Stimulated activated CD4-positive, alpha-beta T cell treated with anti-CD3 and anti-CD28 coated beads, TNF-alpha, amount 100 ng/mL, for 24 hours (primary cell): ENCODE data around the gene RPUSD2.

Experiments used
- DNase-seq, 3 experiments: peaks; one replicate each; pipeline ENCODE4 v3.0.0-alpha.2; 2020; ENCODE audit warnings: low read depth in 3 of 3

RPUSD2 gene

GRCh38 chr15:40569129-40569953 is at the start of gene RPUSD2:
Gene RPUSD2 (plus strand): TSS chr15:40569299. CDS start chr15:40569338, 39 bp downstream.
- DNase-seq, result peak; percentile 86 to 94 (median 92)

DNA sequence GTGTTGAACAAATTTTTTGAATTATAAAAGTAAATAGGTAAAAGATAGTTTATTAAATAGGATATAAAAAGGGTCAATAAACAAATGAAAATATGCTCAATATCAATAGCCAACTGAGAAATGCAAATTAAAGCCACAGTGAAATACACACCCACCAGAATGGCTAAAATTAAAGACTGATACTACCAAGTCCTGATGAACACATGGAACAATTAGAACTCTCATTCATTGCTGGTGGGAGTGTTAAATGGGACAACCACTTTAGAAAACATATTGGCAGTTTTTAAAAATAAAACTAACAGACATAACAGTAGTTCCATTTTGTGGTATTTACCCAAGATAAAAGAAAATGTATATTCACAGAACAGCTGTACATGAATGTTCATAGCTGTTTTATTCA is 45.5 kb upstream of the RPUSD2 start:
- DNase-seq, result no peak

- DNase-seq, result no peak
Measured at GRCh38 chr15:40525855-40526254, 43.2 kb upstream of the RPUSD2 start.

DNA sequence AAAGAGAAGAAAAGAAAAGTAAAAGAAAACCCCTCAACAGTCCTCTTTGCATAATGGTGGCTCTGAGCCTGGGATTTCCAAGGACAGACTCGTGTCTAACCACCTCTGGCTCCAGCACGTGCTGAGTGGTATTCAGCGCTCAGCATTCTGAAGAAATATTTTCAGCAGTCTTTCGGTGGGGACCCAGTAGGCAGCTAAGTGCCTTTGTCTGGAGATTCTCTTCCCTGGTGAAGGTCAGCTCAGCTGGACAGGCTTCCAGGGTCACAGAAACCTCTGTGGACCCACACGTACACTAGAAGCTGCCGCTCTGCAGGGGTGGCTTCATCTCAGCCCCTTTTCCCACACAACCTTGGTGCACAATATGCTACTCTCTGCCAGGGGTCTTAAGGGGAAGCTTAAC is 40.3 kb upstream of the RPUSD2 start:
- no peak for DNase-seq

- DNase-seq, result no peak
Measured at GRCh38 chr15:40533763-40534364, 35.2 kb upstream of the RPUSD2 start.

- DNase-seq, result no peak
Measured at GRCh38 chr15:40534371-40534770, 34.7 kb upstream of the RPUSD2 start.

DNA sequence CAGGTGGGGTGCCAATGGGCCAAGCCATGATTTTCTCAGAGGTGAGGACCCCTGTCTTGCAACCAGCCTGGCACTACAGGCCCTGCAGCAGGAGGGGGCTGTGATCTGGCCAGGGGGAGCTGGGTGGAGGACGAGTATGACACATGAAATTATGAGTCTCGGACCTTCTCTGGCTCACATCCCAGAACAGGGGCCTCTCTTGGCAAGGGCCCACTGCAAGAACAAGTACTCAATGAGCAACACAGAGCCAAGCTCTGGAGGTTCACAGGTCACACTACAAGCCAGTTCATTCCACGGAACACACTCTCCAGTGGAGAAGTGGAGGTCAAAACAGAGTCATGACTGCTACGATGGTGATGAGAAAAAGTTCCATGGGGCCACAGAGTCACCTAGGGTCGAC is 32.6 kb upstream of the RPUSD2 start:
- no peak for DNase-seq

DNA sequence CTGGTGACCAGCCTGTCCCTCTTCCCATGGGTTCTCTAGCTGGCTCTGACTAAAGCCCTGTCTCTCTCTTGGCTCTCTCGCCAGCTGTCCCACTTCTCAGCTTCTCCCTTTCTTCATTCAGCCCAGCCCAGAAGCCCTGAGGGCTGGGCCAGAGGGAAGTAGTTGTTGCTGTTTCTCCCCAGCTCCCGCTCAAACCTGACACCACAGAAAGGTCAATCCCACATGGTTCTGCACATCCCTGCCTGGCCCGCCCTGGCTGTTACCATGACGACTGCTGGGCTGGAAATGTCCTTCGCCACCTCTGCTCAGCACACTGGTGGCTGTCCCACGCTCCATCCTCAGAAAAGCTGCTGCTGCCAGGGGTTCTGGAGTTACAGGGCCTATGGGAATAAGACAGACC is 30.1 kb upstream of the RPUSD2 start:
- DNase-seq, result no peak

GRCh38 chr15:40543082-40543481 is 26.0 kb upstream of the RPUSD2 start:
- DNase-seq, result no peak

GRCh38 chr15:40543631-40544294 is 25.3 kb upstream of the RPUSD2 start:
- no peak for DNase-seq

DNA sequence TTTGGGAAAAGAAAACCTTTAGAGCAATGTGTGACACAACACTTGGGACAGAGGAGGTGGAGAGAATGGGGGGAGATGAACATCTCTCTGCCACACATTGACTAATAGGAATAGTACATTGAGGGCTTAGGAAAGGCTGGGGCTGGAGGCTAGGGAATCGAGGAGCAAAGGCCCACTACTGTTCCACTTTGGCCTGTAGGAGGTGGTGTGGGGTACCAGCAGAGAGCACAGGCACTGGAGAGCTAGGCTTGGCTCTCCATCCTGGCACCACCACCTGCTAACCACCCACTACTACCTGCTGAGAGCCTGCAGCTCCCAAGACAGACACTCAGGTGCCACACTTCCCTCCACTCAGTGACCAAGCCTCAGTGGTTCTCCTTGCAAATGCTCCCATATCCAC is 23.6 kb upstream of the RPUSD2 start:
- DNase-seq, result no peak

- no peak for DNase-seq
Measured at GRCh38 chr15:40548610-40549009, 20.5 kb upstream of the RPUSD2 start.

DNA sequence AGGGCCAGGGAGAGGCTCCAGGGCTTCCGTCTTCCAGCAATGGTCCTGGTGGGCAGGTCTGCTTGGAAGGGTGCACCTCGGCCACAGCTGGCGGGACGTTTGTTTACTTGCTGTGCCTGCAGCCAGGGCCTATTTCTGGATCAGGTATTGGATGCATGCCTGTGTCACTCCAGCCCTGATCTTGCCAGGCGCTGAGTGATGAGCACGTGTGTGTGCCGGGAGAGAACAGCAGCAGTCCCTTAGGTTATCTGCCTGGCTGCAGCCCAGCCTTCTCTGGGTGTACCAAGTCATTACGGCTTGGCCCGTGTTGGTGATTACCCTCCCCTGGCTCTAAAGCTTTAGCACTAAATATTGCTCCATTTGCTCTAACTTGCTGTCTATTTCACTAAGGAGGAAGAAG is 19.2 kb upstream of the RPUSD2 start:
- no peak for DNase-seq

- no peak for DNase-seq
Measured at GRCh38 chr15:40550341-40551037, 18.6 kb upstream of the RPUSD2 start.

- DNase-seq, result no peak
Measured at GRCh38 chr15:40554161-40554525, 15.0 kb upstream of the RPUSD2 start.

DNA sequence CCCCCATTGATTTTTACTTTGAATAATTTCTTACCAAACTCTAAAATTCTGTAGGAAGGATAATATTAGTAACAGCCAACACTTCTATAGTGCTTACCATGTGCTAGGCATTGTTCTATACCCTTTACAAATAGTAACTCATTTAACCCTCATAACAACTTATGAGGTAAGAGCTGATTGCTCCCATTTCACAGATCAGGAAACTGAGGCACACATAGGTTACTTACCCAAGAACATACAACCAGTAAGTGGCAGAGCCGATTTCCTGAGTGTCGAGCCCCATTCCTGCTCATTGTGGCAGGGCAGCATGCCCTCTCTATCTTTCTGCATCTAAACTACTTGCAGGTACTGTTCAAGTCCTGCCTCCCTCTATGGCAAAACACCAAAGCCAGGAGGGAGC is 13.2 kb upstream of the RPUSD2 start:
- no peak for DNase-seq

DNA sequence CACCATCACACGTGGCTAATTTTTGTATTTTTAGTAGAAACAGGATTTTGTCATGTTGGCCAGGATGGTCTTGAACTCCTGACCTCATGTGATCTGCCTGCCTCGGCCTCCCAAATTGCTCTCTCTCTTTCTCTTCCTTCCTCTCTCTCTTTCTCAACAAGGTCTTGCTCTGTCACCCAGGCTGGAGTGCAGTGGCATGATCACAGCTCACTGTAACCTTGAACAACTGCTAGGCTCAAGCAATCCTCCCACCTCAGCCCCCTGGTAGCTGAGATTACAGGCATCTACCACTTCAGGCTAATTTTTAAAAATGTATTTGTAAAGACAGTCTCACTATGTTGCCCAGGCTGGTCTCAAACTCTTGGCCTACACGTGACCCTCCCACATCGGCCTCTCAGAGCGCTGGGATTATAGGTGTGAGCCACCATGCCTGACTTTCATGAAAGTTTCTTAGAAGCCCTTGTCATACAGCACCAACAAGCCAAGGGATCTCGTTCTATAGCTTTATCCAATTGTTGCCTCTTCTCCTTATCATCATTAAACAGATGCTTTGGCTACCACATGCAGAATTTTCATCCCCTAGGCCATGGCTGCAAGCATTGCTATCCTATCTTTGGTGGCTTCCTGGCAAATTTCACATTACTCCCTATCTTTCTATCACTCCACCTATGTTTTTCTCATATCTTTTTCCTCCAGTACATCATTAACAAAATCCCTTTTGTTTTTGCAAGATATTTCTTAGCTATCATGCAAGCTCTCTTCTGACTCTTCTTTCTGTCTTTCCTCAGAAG is 10.0 kb upstream of the RPUSD2 start:
- DNase-seq, result no peak

DNA sequence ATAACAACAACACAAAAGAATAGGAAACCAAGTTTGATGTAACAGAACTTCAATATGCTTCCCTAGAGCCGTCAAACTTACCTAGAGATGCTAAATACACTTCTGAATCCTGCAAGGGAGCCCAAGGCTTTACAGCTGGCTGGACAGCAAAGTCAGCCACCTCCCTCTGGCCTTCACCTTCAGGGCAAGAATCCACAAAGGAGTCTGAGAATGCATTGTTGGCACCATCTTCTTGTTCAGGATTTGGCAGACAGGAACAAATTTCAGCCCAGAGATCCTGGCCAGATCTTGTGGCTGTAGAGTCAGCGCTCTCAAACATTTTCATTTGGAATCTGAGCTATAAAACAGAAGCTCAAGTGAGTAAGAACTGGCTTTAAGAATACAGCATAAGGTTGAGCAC is 6.4 kb upstream of the RPUSD2 start:
- DNase-seq, result no peak

- no peak for DNase-seq
Measured at GRCh38 chr15:40563426-40563825, 5.7 kb upstream of the RPUSD2 start.

GRCh38 chr15:40564591-40565332 is 4.3 kb upstream of the RPUSD2 start, which contains the start of gene CCDC32:
Gene CCDC32 (minus strand): TSS chr15:40565042. CDS start chr15:40563015, 2,027 bp downstream.
- DNase-seq, result peak; percentile 88 to 96 (median 92)
